Progenitor cell of endocrine pancreas (in vitro differentiated cells): ENCODE measurements around the gene MAPK1IP1L. TPM values are rescaled to one million over a fixed set of nuclear protein-coding genes. Genes with fewer than 3 reads are reported as not detected.

Experiments
- DNase-seq: peaks from one replicate; pipeline ENCODE4 v3.0.0; 2021; ENCODE audit warnings: low spot score; ENCODE audit not compliant: unreplicated experiment
- H3K27ac Mint-ChIP-seq: 2 replicates; pipeline ENCODE4 v1.8.0; 2021; ENCODE audit warnings: mild to moderate bottlenecking, moderate library complexity, mixed read lengths
- H3K27me3 Mint-ChIP-seq: 2 replicates; pipeline ENCODE4 v1.8.0; 2021; ENCODE audit warnings: mixed read lengths
- H3K36me3 Mint-ChIP-seq: 2 replicates; pipeline ENCODE4 v1.8.0; 2022; ENCODE audit warnings: mixed read lengths; ENCODE audit not compliant: insufficient read depth
- H3K4me1 Mint-ChIP-seq: 2 replicates; pipeline ENCODE4 v1.8.0; 2021; ENCODE audit warnings: low read depth, mixed read lengths
- H3K4me3 Mint-ChIP-seq: 2 replicates; pipeline ENCODE4 v1.8.0; 2021; ENCODE audit warnings: low read depth, mild to moderate bottlenecking, moderate library complexity, mixed read lengths
- H3K9me3 Mint-ChIP-seq: 2 replicates; pipeline ENCODE4 v1.8.0; 2021; ENCODE audit warnings: low read depth, mixed read lengths
- total RNA-seq: library from RNA; stranded (reverse); gene quantifications from 2 replicates; pipeline ENCODE4 v1.2.1, GENCODE V29; 2021
- TF ChIP-seq, protein P1 (sequence below): fragments of 200-600 bp; sonication (generic); IDR thresholded peaks from one replicate; pipeline ENCODE4 v1.5.0; 2021; ENCODE audit warnings: antibody characterized with exemption, mild to moderate bottlenecking; ENCODE audit not compliant: unreplicated experiment

MAPK1IP1L gene
- total RNA-seq, 1 donor from 2014 or later: 140 TPM

DNA sequence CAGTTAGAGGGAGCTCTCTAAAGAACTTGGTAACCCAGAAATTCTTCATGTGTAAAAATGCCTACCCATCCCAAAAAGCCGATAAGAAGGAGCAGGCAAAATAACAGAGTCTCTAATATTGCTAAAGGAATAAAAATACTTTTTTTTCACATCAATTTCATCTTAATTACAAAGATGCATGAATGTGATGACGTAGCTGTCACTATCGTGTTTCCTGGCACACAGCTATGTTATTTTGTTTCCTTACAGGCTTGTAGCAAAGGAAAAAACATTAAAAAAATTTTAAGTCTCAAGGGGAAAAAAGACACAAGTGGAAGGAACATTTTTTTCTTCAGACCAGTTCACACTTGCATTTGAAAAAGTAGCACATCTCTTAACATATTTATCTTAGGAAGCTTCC, 67.3 kb downstream of the MAPK1IP1L start:
- TF ChIP-seq, protein P1, sequence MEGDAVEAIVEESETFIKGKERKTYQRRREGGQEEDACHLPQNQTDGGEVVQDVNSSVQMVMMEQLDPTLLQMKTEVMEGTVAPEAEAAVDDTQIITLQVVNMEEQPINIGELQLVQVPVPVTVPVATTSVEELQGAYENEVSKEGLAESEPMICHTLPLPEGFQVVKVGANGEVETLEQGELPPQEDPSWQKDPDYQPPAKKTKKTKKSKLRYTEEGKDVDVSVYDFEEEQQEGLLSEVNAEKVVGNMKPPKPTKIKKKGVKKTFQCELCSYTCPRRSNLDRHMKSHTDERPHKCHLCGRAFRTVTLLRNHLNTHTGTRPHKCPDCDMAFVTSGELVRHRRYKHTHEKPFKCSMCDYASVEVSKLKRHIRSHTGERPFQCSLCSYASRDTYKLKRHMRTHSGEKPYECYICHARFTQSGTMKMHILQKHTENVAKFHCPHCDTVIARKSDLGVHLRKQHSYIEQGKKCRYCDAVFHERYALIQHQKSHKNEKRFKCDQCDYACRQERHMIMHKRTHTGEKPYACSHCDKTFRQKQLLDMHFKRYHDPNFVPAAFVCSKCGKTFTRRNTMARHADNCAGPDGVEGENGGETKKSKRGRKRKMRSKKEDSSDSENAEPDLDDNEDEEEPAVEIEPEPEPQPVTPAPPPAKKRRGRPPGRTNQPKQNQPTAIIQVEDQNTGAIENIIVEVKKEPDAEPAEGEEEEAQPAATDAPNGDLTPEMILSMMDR: no peak
- Mint-ChIP-seq H3K4me3 (no peak overlapping the region), H3K27me3 (peaks cover 6% of the 10 kb centered on the region), H3K27ac (no peak overlapping the region), H3K9me3 (no peaks in the 10 kb centered on the region), H3K36me3 (no peaks in the 10 kb centered on the region), H3K4me1 (peaks cover 29% of the 10 kb centered on the region)
- DNase-seq: no peak

Other genes with a start within 250 kb of the MAPK1IP1L start
- 33.4 and 35.4 TPM in 2 replicates for gene GCH1, start 148.8 kb upstream of the MAPK1IP1L start, total RNA-seq
- gene WDHD1, start 24.5 kb upstream of the MAPK1IP1L start, total RNA-seq: 30.9 and 31.4 TPM in 2 replicates
- 23.7 and 25.0 TPM in 2 replicates for gene SOCS4, start 24.4 kb upstream of the MAPK1IP1L start, total RNA-seq
- gene LGALS3, start 77.6 kb downstream of the MAPK1IP1L start, total RNA-seq: 27.0 and 49.3 TPM in 2 replicates
- 31.2 and 32.9 TPM in 2 replicates for gene DLGAP5, start 139.9 kb downstream of the MAPK1IP1L start, total RNA-seq
- gene FBXO34, start 219.8 kb downstream of the MAPK1IP1L start, total RNA-seq: 32.1 and 32.4 TPM in 2 replicates